SK-N-SH treated with all-trans-retinoic acid at 6 μM for 48 hours (cell line): ENCODE measurements around the gene SLC19A1.

ENCODE experiments used
- ATAC-seq: fragments of 200-7000 bp; cut with Tn5 transposase; 3 replicates; pipeline ENCODE4 v1.9.1; 2020; ENCODE audit warnings: mild to moderate bottlenecking, moderate library complexity
- ARNTL ChIP-seq: fragments of 450-650 bp; formaldehyde crosslinking; IDR thresholded peaks from 2 replicates; pipeline ENCODE4 v1.5.0; 2020; ENCODE audit warnings: low read depth, mild to moderate bottlenecking, moderate library complexity, borderline replicate concordance
- BACH2 ChIP-seq: fragments of 250-450 bp; sonication (Bioruptor Pico); IDR thresholded peaks from 2 replicates; pipeline ENCODE4 v1.9.0; 2021; ENCODE audit warnings: mild to moderate bottlenecking, borderline replicate concordance
- CSDC2 ChIP-seq: fragments of 250-450 bp; sonication (Bioruptor Pico); IDR thresholded peaks from 2 replicates; pipeline ENCODE4 v1.5.0; 2020; ENCODE audit warnings: mild to moderate bottlenecking, moderate library complexity
- ESRRG ChIP-seq: fragments of 250-450 bp; sonication (Bioruptor Pico); IDR thresholded peaks from 2 replicates; pipeline ENCODE4 v1.6.1; 2021; ENCODE audit warnings: mild to moderate bottlenecking
- GLIS3 ChIP-seq: fragments of 250-450 bp; sonication (Bioruptor Pico); IDR thresholded peaks from 2 replicates; pipeline ENCODE4 v1.5.0; 2020; ENCODE audit warnings: mild to moderate bottlenecking, moderate library complexity
- ISL1 ChIP-seq: fragments of 250-450 bp; sonication (Bioruptor Pico); IDR thresholded peaks from 2 replicates; pipeline ENCODE4 v2.1.2; 2022; ENCODE audit warnings: mild to moderate bottlenecking, moderate library complexity
- OSR1 ChIP-seq: fragments of 250-450 bp; sonication (Bioruptor Pico); IDR thresholded peaks from 2 replicates; pipeline ENCODE4 v1.8.0; 2022; ENCODE audit warnings: moderate library complexity, mild to moderate bottlenecking, inconsistent platforms
- PPARA ChIP-seq: fragments of 250-450 bp; sonication (Bioruptor Pico); IDR thresholded peaks from 2 replicates; pipeline ENCODE4 v1.5.0; 2020; ENCODE audit warnings: mild to moderate bottlenecking, borderline replicate concordance
- RARB ChIP-seq: fragments of 250-450 bp; sonication (Bioruptor Pico); IDR thresholded peaks from 2 replicates; pipeline ENCODE4 v1.8.0; 2021; ENCODE audit warnings: mild to moderate bottlenecking, moderate library complexity
- SNAI2 ChIP-seq: fragments of 250-450 bp; sonication (Bioruptor Pico); IDR thresholded peaks from 2 replicates; pipeline ENCODE4 v1.5.0; 2020; ENCODE audit warnings: mild to moderate bottlenecking, moderate library complexity
- TCF4 ChIP-seq: fragments of 250-450 bp; sonication (Bioruptor Pico); IDR thresholded peaks from 2 replicates; pipeline ENCODE4 v1.8.0; 2021; ENCODE audit warnings: mild to moderate bottlenecking, moderate library complexity, borderline replicate concordance
- TOX ChIP-seq: fragments of 250-450 bp; sonication (Bioruptor Pico); IDR thresholded peaks from 2 replicates; pipeline ENCODE4 v1.8.0; 2021; ENCODE audit warnings: mild to moderate bottlenecking, moderate library complexity, borderline replicate concordance
- ZC3H10 ChIP-seq: fragments of 250-450 bp; sonication (Bioruptor Pico); IDR thresholded peaks from 2 replicates; pipeline ENCODE4 v1.5.1; 2021; ENCODE audit warnings: mild to moderate bottlenecking, moderate library complexity
- ZFP30 ChIP-seq: fragments of 450-650 bp; formaldehyde crosslinking; IDR thresholded peaks from 2 replicates; pipeline ENCODE4 v1.5.0; 2022; ENCODE audit warnings: mild to moderate bottlenecking, moderate library complexity
- ZNF565 ChIP-seq: fragments of 450-650 bp; formaldehyde crosslinking; conservative IDR thresholded peaks from 2 replicates; pipeline ENCODE4 v1.5.0; 2020; ENCODE audit warnings: low read depth, mild to moderate bottlenecking, moderate library complexity
- ZNF70 ChIP-seq: fragments of 450-650 bp; formaldehyde crosslinking; IDR thresholded peaks from 2 replicates; pipeline ENCODE4 v1.5.0; 2020; ENCODE audit warnings: mild to moderate bottlenecking, moderate library complexity
- ZNF8 ChIP-seq: fragments of 450-650 bp; formaldehyde crosslinking; IDR thresholded peaks from 2 replicates; pipeline ENCODE4 v1.5.0; 2020; ENCODE audit warnings: mild to moderate bottlenecking, moderate library complexity
- TF ChIP-seq, protein P1 (sequence below): fragments of 250-450 bp; sonication (Bioruptor Pico); IDR thresholded peaks from 2 replicates; pipeline ENCODE4 v1.8.0; 2020; ENCODE audit warnings: mild to moderate bottlenecking, moderate library complexity, borderline replicate concordance
- TF ChIP-seq, protein P2 (sequence below): fragments of 250-450 bp; sonication (Bioruptor Pico); IDR thresholded peaks from 2 replicates; pipeline ENCODE4 v1.5.1; 2021; ENCODE audit warnings: mild to moderate bottlenecking, moderate library complexity
- TF ChIP-seq, protein P3 (sequence below): fragments of 250-450 bp; sonication (Bioruptor Pico); IDR thresholded peaks from 2 replicates; pipeline ENCODE4 v1.8.0; 2021; ENCODE audit warnings: low read depth, mild to moderate bottlenecking, moderate library complexity, borderline replicate concordance
- TF ChIP-seq, protein P4 (sequence below): fragments of 250-450 bp; sonication (Bioruptor Pico); IDR thresholded peaks from 2 replicates; pipeline ENCODE4 v1.5.1; 2020; ENCODE audit warnings: low read depth, mild to moderate bottlenecking, moderate library complexity

Gene SLC19A1

DNA sequence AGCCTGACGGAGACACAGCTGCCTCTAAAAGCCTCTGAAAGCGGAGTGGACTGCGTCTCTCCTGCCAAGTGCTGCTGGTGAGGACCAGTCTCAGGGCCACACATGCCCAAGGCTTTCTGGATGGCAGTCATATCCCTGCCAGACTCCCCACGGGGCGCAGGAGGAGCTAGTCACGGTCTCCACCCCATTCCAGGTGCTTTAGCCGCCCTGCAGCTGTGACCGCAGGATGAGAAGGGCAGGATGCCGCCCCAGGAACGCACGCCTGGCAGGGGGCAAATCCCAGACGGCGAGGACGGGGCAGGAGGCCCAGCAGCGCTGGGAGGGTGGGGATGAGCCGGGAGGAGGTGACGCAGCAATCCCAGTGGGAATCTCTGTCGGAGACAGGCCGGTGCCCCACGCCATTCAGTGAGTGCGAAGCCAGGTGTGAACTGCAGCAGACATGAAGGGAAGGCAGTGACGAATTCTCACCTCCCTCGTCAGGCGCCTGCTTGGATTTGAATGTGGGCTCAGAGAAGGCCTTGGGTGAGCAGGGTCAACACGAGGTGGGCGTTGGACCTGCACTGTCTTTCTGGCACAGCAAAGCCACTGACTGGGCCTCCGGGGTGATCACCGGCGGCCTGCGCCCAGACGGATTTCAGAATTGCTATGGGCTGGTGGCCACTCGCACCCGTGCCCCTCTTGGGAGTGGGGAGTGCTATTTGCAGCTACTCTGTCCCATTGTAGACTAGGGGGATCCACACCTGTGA, 38.5 kb upstream of the SLC19A1 start:
- ATAC-seq, result no peak
- TF ChIP-seq SNAI2 (CRISPR knock-in tag) (no peak), RARB (CRISPR knock-in tag) (no peak), OSR1 (no peak)

DNA sequence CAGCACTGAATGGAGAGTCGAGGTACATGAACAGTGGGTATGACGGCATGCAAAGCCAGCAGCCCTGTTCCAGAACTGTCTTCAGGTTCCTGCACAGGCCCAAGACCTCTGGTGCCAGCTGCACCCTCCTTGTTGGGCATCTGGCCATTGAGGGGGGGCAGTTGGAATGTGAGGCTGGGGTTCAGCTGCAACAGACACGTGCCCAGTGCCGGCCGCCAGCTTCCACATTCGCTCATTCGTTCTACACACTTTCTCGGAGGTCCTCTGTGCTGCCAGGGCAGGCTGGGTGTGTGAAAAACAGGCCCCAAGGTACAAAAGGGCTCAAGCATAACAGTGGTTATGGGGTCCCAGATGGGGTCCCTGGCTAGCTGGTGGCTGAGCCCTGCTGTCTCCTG, 37.9 kb upstream of the SLC19A1 start:
- no peak for ATAC-seq
- TF ChIP-seq ARNTL (CRISPR knock-in tag), result no peak
- TF ChIP-seq OSR1, result no peak
- no peak for TF ChIP-seq GLIS3 (CRISPR knock-in tag)
- TF ChIP-seq ESRRG (CRISPR knock-in tag), result no peak
- no peak for TF ChIP-seq ZC3H10
- no peak for TF ChIP-seq ZNF70 (CRISPR knock-in tag)
- TF ChIP-seq, protein P1, sequence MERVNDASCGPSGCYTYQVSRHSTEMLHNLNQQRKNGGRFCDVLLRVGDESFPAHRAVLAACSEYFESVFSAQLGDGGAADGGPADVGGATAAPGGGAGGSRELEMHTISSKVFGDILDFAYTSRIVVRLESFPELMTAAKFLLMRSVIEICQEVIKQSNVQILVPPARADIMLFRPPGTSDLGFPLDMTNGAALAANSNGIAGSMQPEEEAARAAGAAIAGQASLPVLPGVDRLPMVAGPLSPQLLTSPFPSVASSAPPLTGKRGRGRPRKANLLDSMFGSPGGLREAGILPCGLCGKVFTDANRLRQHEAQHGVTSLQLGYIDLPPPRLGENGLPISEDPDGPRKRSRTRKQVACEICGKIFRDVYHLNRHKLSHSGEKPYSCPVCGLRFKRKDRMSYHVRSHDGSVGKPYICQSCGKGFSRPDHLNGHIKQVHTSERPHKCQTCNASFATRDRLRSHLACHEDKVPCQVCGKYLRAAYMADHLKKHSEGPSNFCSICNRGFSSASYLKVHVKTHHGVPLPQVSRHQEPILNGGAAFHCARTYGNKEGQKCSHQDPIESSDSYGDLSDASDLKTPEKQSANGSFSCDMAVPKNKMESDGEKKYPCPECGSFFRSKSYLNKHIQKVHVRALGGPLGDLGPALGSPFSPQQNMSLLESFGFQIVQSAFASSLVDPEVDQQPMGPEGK (CRISPR knock-in tag), result no peak
- TF ChIP-seq, protein P2, sequence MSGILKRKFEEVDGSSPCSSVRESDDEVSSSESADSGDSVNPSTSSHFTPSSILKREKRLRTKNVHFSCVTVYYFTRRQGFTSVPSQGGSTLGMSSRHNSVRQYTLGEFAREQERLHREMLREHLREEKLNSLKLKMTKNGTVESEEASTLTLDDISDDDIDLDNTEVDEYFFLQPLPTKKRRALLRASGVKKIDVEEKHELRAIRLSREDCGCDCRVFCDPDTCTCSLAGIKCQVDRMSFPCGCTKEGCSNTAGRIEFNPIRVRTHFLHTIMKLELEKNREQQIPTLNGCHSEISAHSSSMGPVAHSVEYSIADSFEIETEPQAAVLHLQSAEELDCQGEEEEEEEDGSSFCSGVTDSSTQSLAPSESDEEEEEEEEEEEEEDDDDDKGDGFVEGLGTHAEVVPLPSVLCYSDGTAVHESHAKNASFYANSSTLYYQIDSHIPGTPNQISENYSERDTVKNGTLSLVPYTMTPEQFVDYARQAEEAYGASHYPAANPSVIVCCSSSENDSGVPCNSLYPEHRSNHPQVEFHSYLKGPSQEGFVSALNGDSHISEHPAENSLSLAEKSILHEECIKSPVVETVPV (CRISPR knock-in tag), result no peak
- TF ChIP-seq SNAI2 (CRISPR knock-in tag), result no peak
- TF ChIP-seq ZNF8 (CRISPR knock-in tag), result no peak
- no peak for TF ChIP-seq RARB (CRISPR knock-in tag)
- no peak for TF ChIP-seq TCF4
- TF ChIP-seq CSDC2 (CRISPR knock-in tag), result no peak
- no peak for TF ChIP-seq BACH2 (CRISPR knock-in tag)
- TF ChIP-seq, protein P3, sequence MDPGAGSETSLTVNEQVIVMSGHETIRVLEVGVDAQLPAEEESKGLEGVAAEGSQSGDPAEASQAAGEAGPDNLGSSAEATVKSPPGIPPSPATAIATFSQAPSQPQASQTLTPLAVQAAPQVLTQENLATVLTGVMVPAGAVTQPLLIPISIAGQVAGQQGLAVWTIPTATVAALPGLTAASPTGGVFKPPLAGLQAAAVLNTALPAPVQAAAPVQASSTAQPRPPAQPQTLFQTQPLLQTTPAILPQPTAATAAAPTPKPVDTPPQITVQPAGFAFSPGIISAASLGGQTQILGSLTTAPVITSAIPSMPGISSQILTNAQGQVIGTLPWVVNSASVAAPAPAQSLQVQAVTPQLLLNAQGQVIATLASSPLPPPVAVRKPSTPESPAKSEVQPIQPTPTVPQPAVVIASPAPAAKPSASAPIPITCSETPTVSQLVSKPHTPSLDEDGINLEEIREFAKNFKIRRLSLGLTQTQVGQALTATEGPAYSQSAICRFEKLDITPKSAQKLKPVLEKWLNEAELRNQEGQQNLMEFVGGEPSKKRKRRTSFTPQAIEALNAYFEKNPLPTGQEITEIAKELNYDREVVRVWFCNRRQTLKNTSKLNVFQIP, result no peak
- TF ChIP-seq PPARA (CRISPR knock-in tag), result no peak
- TF ChIP-seq ZFP30 (CRISPR knock-in tag), result no peak

DNA sequence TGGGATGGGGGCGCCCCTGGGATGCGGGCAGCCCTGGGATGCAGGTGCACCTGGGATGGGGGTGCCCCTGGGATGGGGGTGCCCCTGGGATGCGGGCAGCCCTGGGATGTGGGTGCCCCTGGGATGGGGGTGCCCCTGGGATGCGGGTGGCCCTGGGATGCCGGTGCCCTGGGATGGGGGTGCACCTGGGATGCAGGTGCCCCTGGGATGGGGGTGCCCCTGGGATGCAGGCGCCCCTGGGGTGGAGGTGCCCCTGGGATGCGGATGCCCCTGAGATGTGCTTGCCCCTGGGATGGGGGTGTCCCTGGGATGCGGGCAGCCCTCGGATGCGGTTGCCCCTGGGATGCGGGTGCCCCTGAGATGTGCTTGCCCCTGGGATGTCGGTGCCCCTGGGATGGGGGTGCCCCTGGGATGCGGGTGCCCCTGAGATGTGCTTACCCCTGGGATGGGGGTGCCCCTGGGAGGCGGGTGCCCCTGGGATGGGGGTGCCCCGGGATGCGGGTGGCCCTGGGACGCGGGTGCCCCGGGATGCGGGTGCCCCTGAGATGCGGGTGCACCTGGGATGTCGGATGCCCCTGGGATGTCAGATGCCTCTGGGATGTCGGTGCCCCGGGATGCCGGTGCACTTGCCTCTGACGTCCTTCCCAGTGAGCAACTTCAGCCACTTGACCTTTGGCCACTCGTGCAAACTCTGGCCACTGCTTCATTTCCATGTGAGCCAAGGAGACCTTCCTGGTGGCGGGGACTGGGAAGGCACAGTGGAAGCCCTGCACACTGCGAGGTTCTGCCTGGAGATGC, 37.3 kb upstream of the SLC19A1 start:
- no peak for ATAC-seq
- no peak for TF ChIP-seq ISL1 (CRISPR knock-in tag)
- TF ChIP-seq TOX (CRISPR knock-in tag), result no peak
- no peak for TF ChIP-seq ARNTL (CRISPR knock-in tag)
- no peak for TF ChIP-seq TCF4
- no peak for TF ChIP-seq GLIS3 (CRISPR knock-in tag)
- TF ChIP-seq ZNF70 (CRISPR knock-in tag), result no peak
- TF ChIP-seq, protein P4, sequence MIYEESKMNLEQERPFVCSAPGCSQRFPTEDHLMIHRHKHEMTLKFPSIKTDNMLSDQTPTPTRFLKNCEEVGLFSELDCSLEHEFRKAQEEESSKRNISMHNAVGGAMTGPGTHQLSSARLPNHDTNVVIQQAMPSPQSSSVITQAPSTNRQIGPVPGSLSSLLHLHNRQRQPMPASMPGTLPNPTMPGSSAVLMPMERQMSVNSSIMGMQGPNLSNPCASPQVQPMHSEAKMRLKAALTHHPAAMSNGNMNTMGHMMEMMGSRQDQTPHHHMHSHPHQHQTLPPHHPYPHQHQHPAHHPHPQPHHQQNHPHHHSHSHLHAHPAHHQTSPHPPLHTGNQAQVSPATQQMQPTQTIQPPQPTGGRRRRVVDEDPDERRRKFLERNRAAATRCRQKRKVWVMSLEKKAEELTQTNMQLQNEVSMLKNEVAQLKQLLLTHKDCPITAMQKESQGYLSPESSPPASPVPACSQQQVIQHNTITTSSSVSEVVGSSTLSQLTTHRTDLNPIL, result no peak
- no peak for TF ChIP-seq ZC3H10
- no peak for TF ChIP-seq CSDC2 (CRISPR knock-in tag)

DNA sequence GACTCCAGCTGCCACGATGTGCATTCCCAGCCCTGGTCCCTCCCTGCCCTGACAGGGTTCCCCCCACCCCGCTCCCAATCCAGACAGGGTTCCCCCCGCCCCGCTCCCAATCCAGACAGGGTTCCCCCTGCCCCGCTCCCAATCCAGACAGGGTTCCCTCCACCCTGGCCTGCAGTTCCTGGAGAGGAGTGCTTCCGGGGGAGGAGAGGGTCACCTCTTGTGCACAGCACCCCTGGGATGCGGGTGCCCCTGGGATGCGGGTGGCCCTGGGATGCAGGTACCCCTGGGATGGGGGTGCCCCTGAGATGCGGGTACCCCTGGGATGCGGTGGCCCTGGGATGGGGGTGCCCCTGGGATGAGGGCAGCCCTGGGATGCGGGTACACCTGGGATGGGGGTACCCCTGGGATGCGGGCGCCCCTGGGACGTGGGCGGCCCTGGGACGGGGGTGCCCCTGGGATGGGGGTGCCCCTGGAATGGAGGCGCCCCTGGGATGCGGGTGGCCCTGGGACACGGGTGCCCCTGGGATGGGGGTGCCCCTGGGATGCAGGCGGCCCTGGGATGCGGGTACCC, 36.7 kb upstream of the SLC19A1 start:
- no peak for ATAC-seq
- TF ChIP-seq ZC3H10, result no peak
- TF ChIP-seq, protein P4, result no peak
- TF ChIP-seq, protein P1 (CRISPR knock-in tag), result no peak
- TF ChIP-seq, protein P3, result no peak
- no peak for TF ChIP-seq ZFP30 (CRISPR knock-in tag)
- no peak for TF ChIP-seq PPARA (CRISPR knock-in tag)
- TF ChIP-seq TCF4, result no peak
- TF ChIP-seq ZNF565 (CRISPR knock-in tag), result no peak
- TF ChIP-seq SNAI2 (CRISPR knock-in tag), result no peak
- TF ChIP-seq ESRRG (CRISPR knock-in tag), result no peak
- no peak for TF ChIP-seq RARB (CRISPR knock-in tag)
- no peak for TF ChIP-seq ZNF8 (CRISPR knock-in tag)
- no peak for TF ChIP-seq ZNF70 (CRISPR knock-in tag)
- TF ChIP-seq OSR1, result no peak
- no peak for TF ChIP-seq BACH2 (CRISPR knock-in tag)
- no peak for TF ChIP-seq ISL1 (CRISPR knock-in tag)
- no peak for TF ChIP-seq CSDC2 (CRISPR knock-in tag)
